Ramos (cell line): ENCODE measurements around the gene PTPRN2.
"Not testable (repeated sequence)": the region's sequence is repeated elsewhere in the genome, so short reads cannot be mapped to it uniquely, and the experiment has no call there.

Experiments used
- in situ Hi-C: fragments of 300-500 bp; cut with MboI; formaldehyde crosslinking; loops from one replicate; pipeline ENCODE4 v1.14.3; 2022; ENCODE audit warnings: low sequenced_read_pairs; ENCODE audit not compliant: unreplicated experiment

The PTPRN2 gene

GRCh38 chr7:158475679-158476052 is 112.0 kb downstream of the PTPRN2 start:
- in situ Hi-C loops, result no loop called here

GRCh38 chr7:158475036-158475678 is 112.5 kb downstream of the PTPRN2 start:
- in situ Hi-C loops, result no loop called here

GRCh38 chr7:158474488-158474887 is 113.1 kb downstream of the PTPRN2 start:
- in situ Hi-C loops, result no loop called here

- in situ Hi-C loops, result no loop called here
These were observed 113.7 kb downstream of the PTPRN2 start for GRCh38 chr7:158473946-158474345.

GRCh38 chr7:158473221-158473620 is 114.4 kb downstream of the PTPRN2 start:
- in situ Hi-C loops, result no loop called here

- in situ Hi-C loops, result no loop called here
These were observed 115.0 kb downstream of the PTPRN2 start for GRCh38 chr7:158472596-158472995.

- in situ Hi-C loops, result no loop called here
These were observed 115.9 kb downstream of the PTPRN2 start for GRCh38 chr7:158471716-158472115.

- in situ Hi-C loops, result no loop called here
These were observed 117.3 kb downstream of the PTPRN2 start for GRCh38 chr7:158470336-158470735.

GRCh38 chr7:158469396-158470051 is 118.1 kb downstream of the PTPRN2 start:
- in situ Hi-C loops, result no loop called here

GRCh38 chr7:158468700-158469296 is 118.8 kb downstream of the PTPRN2 start:
- in situ Hi-C loops, result no loop called here

- in situ Hi-C loops, result no loop called here
These were observed 119.4 kb downstream of the PTPRN2 start for GRCh38 chr7:158468181-158468580.

- in situ Hi-C loops, result no loop called here
These were observed 120.1 kb downstream of the PTPRN2 start for GRCh38 chr7:158467562-158467961.

GRCh38 chr7:158463317-158463716 is 124.3 kb downstream of the PTPRN2 start:
- in situ Hi-C loops, result no loop called here

- in situ Hi-C loops, result no loop called here
These were observed 125.8 kb downstream of the PTPRN2 start for GRCh38 chr7:158461824-158462223.

GRCh38 chr7:158460665-158461064 is 127.0 kb downstream of the PTPRN2 start:
- in situ Hi-C loops, result no loop called here

- in situ Hi-C loops, result no loop called here
These were observed 128.8 kb downstream of the PTPRN2 start for GRCh38 chr7:158458716-158459282.

GRCh38 chr7:158458096-158458495 is 129.5 kb downstream of the PTPRN2 start:
- in situ Hi-C loops, result no loop called here

GRCh38 chr7:158457586-158457985 is 130.0 kb downstream of the PTPRN2 start:
- in situ Hi-C loops, result not testable (repeated sequence)

- in situ Hi-C loops, result no loop called here
These were observed 133.0 kb downstream of the PTPRN2 start for GRCh38 chr7:158454631-158455030.

GRCh38 chr7:158453663-158454062 is 134.0 kb downstream of the PTPRN2 start:
- in situ Hi-C loops, result no loop called here

GRCh38 chr7:158452331-158452730 is 135.3 kb downstream of the PTPRN2 start:
- in situ Hi-C loops, result no loop called here
